OCI-LY3 (cell line): ENCODE results near the gene MDK.

ENCODE experiments used
- H2AFZ ChIP-seq: fragments of 200-600, 300-600 bp; shearing (Covaris generic); 2 replicates; pipeline ENCODE4 v1.6.0; 2014; ENCODE audit warnings: antibody characterized with exemption, low read depth, low read length
- H3K27ac ChIP-seq: fragments of 200-600, 300-600 bp; sonication (generic); 2 replicates; pipeline ENCODE4 v1.5.1; 2014; ENCODE audit warnings: mild to moderate bottlenecking, low read length, moderate library complexity, mixed read lengths
- H3K27me3 ChIP-seq: fragments of 200-600, 300-600 bp; sonication (generic); 2 replicates; pipeline ENCODE4 v1.6.1; 2014; ENCODE audit warnings: low read depth, low read length, mixed read lengths
- H3K36me3 ChIP-seq: fragments of 200-600, 300-600 bp; sonication (generic); replicated peaks from 2 replicates; pipeline ENCODE3; 2014; ENCODE audit warnings: low read depth, low read length, mixed read lengths
- H3K4me1 ChIP-seq: fragments of 300-600, 200-600 bp; sonication (generic); 2 replicates; pipeline ENCODE4 v1.6.1; 2014; ENCODE audit warnings: low read length, mixed read lengths
- H3K4me2 ChIP-seq: fragments of 200-600, 300-600 bp; sonication (generic); 2 replicates; pipeline ENCODE4 v1.6.1; 2014; ENCODE audit warnings: low read length, mixed read lengths
- H3K4me3 ChIP-seq: fragments of 300-600, 200-600 bp; sonication (generic); 2 replicates; pipeline ENCODE4 v1.5.1; 2014; ENCODE audit warnings: antibody characterized with exemption, mild to moderate bottlenecking, low read length, moderate library complexity
- H3K79me2 ChIP-seq: fragments of 300-600, 200-600 bp; shearing (Covaris generic); 2 replicates; pipeline ENCODE4 v1.6.1; 2014; ENCODE audit warnings: mild to moderate bottlenecking, low read length, mixed read lengths
- H3K9ac ChIP-seq: fragments of 300-600, 200-600 bp; shearing (Covaris generic); 2 replicates; pipeline ENCODE4 v1.6.0; 2014; ENCODE audit warnings: mild to moderate bottlenecking, low read length, moderate library complexity
- H3K9me3 ChIP-seq: fragments of 200-600, 300-600 bp; shearing (Covaris generic); 2 replicates; pipeline ENCODE4 v1.6.1; 2014; ENCODE audit warnings: low read length, mixed read lengths; ENCODE audit not compliant: insufficient read depth
- H4K20me1 ChIP-seq: fragments of 200-600, 300-600 bp; sonication (generic); 2 replicates; pipeline ENCODE4 v1.6.1; 2016; ENCODE audit warnings: low read length, mixed read lengths; ENCODE audit not compliant: insufficient read depth
- EZH2phosphoT487 ChIP-seq: fragments of 200-600 bp; shearing (Covaris generic); IDR thresholded peaks from 2 replicates; pipeline ENCODE4 v1.6.1; 2018; ENCODE audit warnings: antibody characterized with exemption, mixed run types, low read depth
- TF ChIP-seq, protein P1 (sequence below): fragments of 200-600, 300-600 bp; sonication (generic); IDR thresholded peaks from 2 replicates; pipeline ENCODE4 v1.5.1; 2014; ENCODE audit warnings: antibody characterized with exemption, low read length, low read depth

MDK gene

DNA sequence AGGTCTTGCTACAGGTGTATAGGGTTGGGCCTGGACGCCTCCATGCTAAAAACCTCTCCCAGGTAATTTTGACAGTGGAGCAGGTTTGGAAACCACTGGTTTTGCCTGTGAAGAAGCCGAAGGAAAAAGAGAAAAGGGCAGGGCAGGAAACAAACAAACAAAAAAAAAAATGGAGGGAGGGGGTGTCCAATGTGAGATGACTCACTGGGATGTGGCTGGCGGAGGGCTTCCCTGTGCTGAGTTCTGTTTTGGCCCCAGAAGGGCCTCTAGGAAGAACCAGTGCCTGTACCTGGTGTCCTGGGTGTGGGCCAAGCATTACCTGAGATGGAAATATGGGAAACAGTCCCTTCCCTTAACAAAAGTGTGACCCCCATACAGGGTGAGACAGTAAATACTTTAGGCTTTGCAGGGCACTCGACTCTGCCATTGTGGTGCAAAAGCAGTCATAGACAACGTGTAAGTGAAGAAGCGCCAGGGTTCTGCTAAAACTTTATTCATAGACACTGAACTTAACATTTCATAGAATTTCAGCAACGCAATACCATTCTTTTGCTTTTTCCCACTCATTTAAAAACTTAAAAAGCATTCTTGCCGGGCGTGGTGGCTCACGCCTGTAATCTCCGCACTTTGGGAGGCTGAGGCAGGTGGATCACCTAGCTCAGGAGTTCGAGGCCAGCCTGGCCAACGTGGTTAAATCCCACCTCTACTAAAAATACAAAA, 43.7 kb upstream of the MDK start:
- TF ChIP-seq, protein P1, sequence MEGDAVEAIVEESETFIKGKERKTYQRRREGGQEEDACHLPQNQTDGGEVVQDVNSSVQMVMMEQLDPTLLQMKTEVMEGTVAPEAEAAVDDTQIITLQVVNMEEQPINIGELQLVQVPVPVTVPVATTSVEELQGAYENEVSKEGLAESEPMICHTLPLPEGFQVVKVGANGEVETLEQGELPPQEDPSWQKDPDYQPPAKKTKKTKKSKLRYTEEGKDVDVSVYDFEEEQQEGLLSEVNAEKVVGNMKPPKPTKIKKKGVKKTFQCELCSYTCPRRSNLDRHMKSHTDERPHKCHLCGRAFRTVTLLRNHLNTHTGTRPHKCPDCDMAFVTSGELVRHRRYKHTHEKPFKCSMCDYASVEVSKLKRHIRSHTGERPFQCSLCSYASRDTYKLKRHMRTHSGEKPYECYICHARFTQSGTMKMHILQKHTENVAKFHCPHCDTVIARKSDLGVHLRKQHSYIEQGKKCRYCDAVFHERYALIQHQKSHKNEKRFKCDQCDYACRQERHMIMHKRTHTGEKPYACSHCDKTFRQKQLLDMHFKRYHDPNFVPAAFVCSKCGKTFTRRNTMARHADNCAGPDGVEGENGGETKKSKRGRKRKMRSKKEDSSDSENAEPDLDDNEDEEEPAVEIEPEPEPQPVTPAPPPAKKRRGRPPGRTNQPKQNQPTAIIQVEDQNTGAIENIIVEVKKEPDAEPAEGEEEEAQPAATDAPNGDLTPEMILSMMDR = no peak
- no peak for TF ChIP-seq EZH2phosphoT487
- H3K4me3 ChIP-seq = no peak overlapping the region
- no peaks in the 10 kb centered on the region for H4K20me1 ChIP-seq
- no peak overlapping the region for H3K9ac ChIP-seq
- no peak overlapping the region for H3K4me2 ChIP-seq
- H3K27ac ChIP-seq = no peak overlapping the region
- no peaks in the 10 kb centered on the region for H3K9me3 ChIP-seq
- no peaks in the 10 kb centered on the region for H3K36me3 ChIP-seq
- no peak overlapping the region for H2AFZ ChIP-seq
- H3K79me2 ChIP-seq = no peaks in the 10 kb centered on the region
- H3K4me1 ChIP-seq = peaks cover 10% of the 10 kb centered on the region
- H3K27me3 ChIP-seq = peaks cover 3% of the 10 kb centered on the region; the same call in 1 of the 2 replicates

DNA sequence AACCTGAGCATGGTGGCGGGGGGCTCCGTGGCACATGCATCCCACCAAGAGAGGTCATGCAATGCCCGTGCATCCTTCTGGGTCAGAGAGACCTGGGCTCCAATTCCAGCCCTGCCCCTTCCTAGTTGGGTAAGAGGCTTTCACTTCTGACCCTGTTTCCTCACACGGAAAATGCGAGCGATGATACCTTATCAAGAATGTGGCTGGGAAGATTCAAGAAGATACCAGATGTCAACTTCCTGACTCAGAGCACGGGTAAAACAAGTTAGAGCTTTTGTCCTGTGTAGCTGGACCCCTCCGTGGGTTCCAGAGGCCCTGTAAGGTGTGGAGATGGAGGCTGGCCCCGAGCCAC, 42.9 kb upstream of the MDK start:
- Histone ChIP-seq H3K27me3 (peaks cover 10% of the 10 kb centered on the region), H3K4me3 (no peak overlapping the region), H4K20me1 (no peaks in the 10 kb centered on the region), H2AFZ (peak overlapping the region; percentile 48; the same call in 1 of the 2 replicates), H3K9ac (no peak overlapping the region), H3K4me1 (peaks cover 10% of the 10 kb centered on the region), H3K36me3 (no peaks in the 10 kb centered on the region), H3K79me2 (no peaks in the 10 kb centered on the region), H3K9me3 (no peaks in the 10 kb centered on the region), H3K4me2 (0 out of 2 replicates have a peak overlapping the region, but pooled peaks have one; percentile 15), H3K27ac (no peak overlapping the region)
- TF ChIP-seq EZH2phosphoT487 = no peak
- TF ChIP-seq, protein P1 = no peak

DNA sequence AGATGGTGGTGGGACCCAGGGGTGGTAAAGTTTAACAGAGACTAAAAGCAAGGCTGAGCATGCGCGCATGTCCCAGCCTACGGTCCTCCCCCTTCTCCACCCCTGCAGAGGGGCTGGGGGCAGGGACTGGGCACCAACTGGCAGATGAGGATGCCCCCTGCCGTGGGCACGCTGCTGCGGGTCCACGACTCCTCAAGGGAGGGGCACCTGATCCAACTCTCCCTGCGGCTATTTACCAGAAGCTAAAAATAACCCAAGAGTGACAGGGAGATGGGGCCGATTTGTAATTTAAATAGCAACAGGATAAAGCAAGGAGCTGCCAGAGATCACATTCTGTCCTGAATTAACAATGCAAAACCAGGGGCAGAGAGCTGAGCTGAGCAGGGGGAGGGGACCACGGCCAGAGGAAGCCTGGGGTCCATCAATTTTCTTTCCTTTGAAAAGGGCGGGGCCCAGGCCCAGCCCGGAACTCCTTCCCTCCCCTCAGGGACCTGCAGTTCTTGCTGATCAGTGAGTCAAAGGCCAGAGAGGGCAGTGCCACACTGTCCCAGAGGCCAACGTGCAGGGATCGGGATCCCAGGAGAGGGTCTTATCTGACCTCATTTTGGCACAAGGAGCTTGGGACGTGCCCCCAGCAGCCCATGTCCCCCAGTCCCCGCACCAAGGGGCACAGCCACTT, 42.3 kb upstream of the MDK start:
- Histone ChIP-seq H3K4me2 (0 out of 2 replicates have a peak overlapping the region, but pooled peaks have one; percentile 15), H3K79me2 (no peaks in the 10 kb centered on the region), H3K27me3 (peaks cover 10% of the 10 kb centered on the region), H3K4me3 (no peak overlapping the region), H3K36me3 (no peaks in the 10 kb centered on the region), H4K20me1 (no peaks in the 10 kb centered on the region), H3K9ac (no peak overlapping the region), H2AFZ (peak overlapping the region; percentile 48; the same call in 1 of the 2 replicates), H3K9me3 (no peaks in the 10 kb centered on the region), H3K27ac (no peak overlapping the region), H3K4me1 (peaks cover 10% of the 10 kb centered on the region)
- TF ChIP-seq, protein P1 = no peak
- TF ChIP-seq EZH2phosphoT487 = no peak

DNA sequence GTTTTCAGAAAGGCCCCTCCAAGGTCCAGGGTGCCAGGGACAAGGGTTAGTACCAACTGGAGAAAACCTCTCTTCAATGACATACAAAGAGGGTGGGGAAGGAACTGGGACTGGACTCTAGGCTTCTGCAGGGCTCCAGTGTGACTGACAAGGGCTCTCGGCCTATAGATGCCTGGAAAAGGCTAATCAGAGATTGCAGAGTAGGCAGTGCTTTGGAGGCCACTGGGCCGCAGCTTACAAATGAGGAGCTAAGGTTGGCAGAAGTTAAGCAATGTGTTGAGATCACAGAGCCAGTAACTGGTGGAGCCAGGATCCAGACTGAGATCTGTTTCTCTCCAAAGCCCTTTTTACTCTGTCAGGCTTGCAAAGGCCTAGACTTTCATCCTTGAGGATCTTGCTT, 41.7 kb upstream of the MDK start:
- Histone ChIP-seq H3K27ac (no peak overlapping the region), H2AFZ (no peak overlapping the region), H3K4me3 (no peak overlapping the region), H3K79me2 (no peaks in the 10 kb centered on the region), H3K4me1 (peaks cover 11% of the 10 kb centered on the region), H3K4me2 (no peak overlapping the region), H3K36me3 (no peaks in the 10 kb centered on the region), H3K9ac (no peak overlapping the region), H3K9me3 (no peaks in the 10 kb centered on the region), H4K20me1 (no peaks in the 10 kb centered on the region), H3K27me3 (peaks cover 13% of the 10 kb centered on the region)
- TF ChIP-seq EZH2phosphoT487 = no peak
- TF ChIP-seq, protein P1 = no peak
